Measurements from ENCODE around the gene KBTBD7. TPM values are rescaled to one million over a fixed set of nuclear protein-coding genes. Genes with fewer than 3 reads are reported as not detected.

KBTBD7 gene
- total and polyA plus RNA-seq, 2 donors (not counting 3 experiments of a cell fraction or from before 2014, with no cell fraction given) = 2.1 to 4.4 TPM

- no peak overlapping the region for H3K4me2 ChIP-seq (ENCODE audit: insufficient read depth, low read length)
- peaks cover 8% of the 10 kb centered on the region for H3K4me1 ChIP-seq (ENCODE audit: control insufficient read depth, extremely low read depth, insufficient read depth, low read length)
- no TSS peak for BruUV-seq (replicated peaks)
- no peaks in the 10 kb centered on the region for H3K9me3 ChIP-seq (replicated peaks; ENCODE audit: control insufficient read depth, insufficient read depth, low read length)
- no peaks in the 10 kb centered on the region for H3K27me3 ChIP-seq (ENCODE audit: control insufficient read depth in 2 of 2, insufficient read depth in 2 of 2, low read length in 2 of 2)
- ChIA-PET POLR2A (interaction anchor here (0.6 kb wide), 2 partner anchors 12 to 55 kb away, joined by 4 to 7 read pairs; no protein-coding TSS in a partner anchor), CTCF (interaction anchor here (0.6 to 2.1 kb wide), 5 partner anchors 10 to 161 kb away, joined by 3 to 9 read pairs (median 3); no protein-coding TSS in a partner anchor)
- H2AFZ ChIP-seq (ENCODE audit: low read depth, low read length) = no peak overlapping the region
- DNase-seq (ENCODE audit: low read depth, low spot score) (peak; percentile 60), FAIRE-seq (peak; percentile 77)
- no peaks in the 10 kb centered on the region for H3K36me3 ChIP-seq (ENCODE audit: control insufficient read depth in 2 of 2, extremely low read depth in 1 of 2, insufficient read depth in 2 of 2, low read length in 2 of 2)
- peak overlapping the region; percentile 21 for H3K27ac ChIP-seq (ENCODE audit: insufficient read depth, low read depth, low read length)
- no peaks in the 10 kb centered on the region for H3K79me2 ChIP-seq (ENCODE audit: control insufficient read depth, insufficient read depth, low read length)
- no peak for TF ChIP-seq POLR2AphosphoS5 (IDR thresholded peaks at IDR 0.05; ENCODE audit: insufficient read depth, low read depth, low read length)
- TF ChIP-seq POLR2A (IDR thresholded peaks at IDR 0.05; ENCODE audit: low read depth, low read length) = no peak
- peak; percentile 53 for TF ChIP-seq JUN (IDR thresholded peaks at IDR 0.05; ENCODE audit: borderline replicate concordance, insufficient read depth, insufficient read length, low read depth)
- peak; percentile 54 for TF ChIP-seq FOS (IDR thresholded peaks at IDR 0.05; ENCODE audit: borderline replicate concordance, insufficient read depth, low read length)
- intact Hi-C loops (cut with micrococcal nuclease) (no loop called here), dilution Hi-C loops (cut with MboI; ENCODE audit: extremely low pct_ligation_motif_present, low sequenced_read_pairs) (no loop called here)
- no peaks in the 10 kb centered on the region for H3K9me1 ChIP-seq (replicated peaks; ENCODE audit: control insufficient read depth, extremely low read depth, insufficient read depth, low read length)
- no peaks in the 10 kb centered on the region for H4K20me1 ChIP-seq (replicated peaks; ENCODE audit: control insufficient read depth, extremely low read depth, insufficient read depth, low read length)
- no peak overlapping the region for H3K9ac ChIP-seq (replicated peaks; ENCODE audit: extremely low read depth, insufficient read depth, low read length)
- no peak overlapping the region for H3K4me3 ChIP-seq (replicated peaks in 1 of 3; ENCODE audit: insufficient read depth in 1 of 3, low read depth in 1 of 3, low read length in 3 of 3)
Observed at GRCh38 chr13:41216160-41216559, 21.8 kb upstream of the KBTBD7 start.

- dilution Hi-C loops (cut with MboI; ENCODE audit: extremely low pct_ligation_motif_present, low sequenced_read_pairs) (no loop called here), intact Hi-C loops (cut with micrococcal nuclease) (no loop called here)
- DNase-seq (ENCODE audit: low read depth, low spot score) (no peak), FAIRE-seq (no peak)
- Histone ChIP-seq H3K9ac (replicated peaks; ENCODE audit: extremely low read depth, insufficient read depth, low read length) (no peak overlapping the region), H3K27me3 (ENCODE audit: control insufficient read depth in 2 of 2, insufficient read depth in 2 of 2, low read length in 2 of 2) (no peaks in the 10 kb centered on the region), H3K36me3 (ENCODE audit: control insufficient read depth in 2 of 2, extremely low read depth in 1 of 2, insufficient read depth in 2 of 2, low read length in 2 of 2) (no peaks in the 10 kb centered on the region), H2AFZ (ENCODE audit: low read depth, low read length) (no peak overlapping the region), H3K79me2 (ENCODE audit: control insufficient read depth, insufficient read depth, low read length) (no peaks in the 10 kb centered on the region), H3K9me3 (replicated peaks; ENCODE audit: control insufficient read depth, insufficient read depth, low read length) (no peaks in the 10 kb centered on the region), H3K9me1 (replicated peaks; ENCODE audit: control insufficient read depth, extremely low read depth, insufficient read depth, low read length) (no peaks in the 10 kb centered on the region), H3K4me2 (ENCODE audit: insufficient read depth, low read length) (no peak overlapping the region), H4K20me1 (replicated peaks; ENCODE audit: control insufficient read depth, extremely low read depth, insufficient read depth, low read length) (no peaks in the 10 kb centered on the region), H3K4me1 (ENCODE audit: control insufficient read depth, extremely low read depth, insufficient read depth, low read length) (peaks cover 8% of the 10 kb centered on the region), H3K27ac (ENCODE audit: insufficient read depth, low read depth, low read length) (no peak overlapping the region), H3K4me3 (replicated peaks in 1 of 3; ENCODE audit: insufficient read depth in 1 of 3, low read depth in 1 of 3, low read length in 3 of 3) (no peak overlapping the region)
- ChIA-PET CTCF (no interaction called here), POLR2A (no interaction called here)
- no TSS peak for BruUV-seq (replicated peaks)
- TF ChIP-seq CTCF (IDR thresholded peaks at IDR 0.05; ENCODE audit: extremely low read depth in 1 of 2, insufficient read depth in 1 of 2, low read depth in 1 of 2, low read length in 2 of 2) (no peak), MAX (IDR thresholded peaks at IDR 0.05; ENCODE audit: insufficient read depth, insufficient read length) (no peak), EZH2 (IDR thresholded peaks at IDR 0.05; ENCODE audit: borderline replicate concordance, low read depth, low read length, severe bottlenecking) (no peak), JUN (IDR thresholded peaks at IDR 0.05; ENCODE audit: borderline replicate concordance, insufficient read depth, insufficient read length, low read depth) (no peak), GATA2 (IDR thresholded peaks at IDR 0.05; ENCODE audit: insufficient read depth, insufficient read length, low read depth, low read length) (no peak), FOS (IDR thresholded peaks at IDR 0.05; ENCODE audit: borderline replicate concordance, insufficient read depth, low read length) (no peak), POLR2AphosphoS5 (IDR thresholded peaks at IDR 0.05; ENCODE audit: insufficient read depth, low read depth, low read length) (no peak), POLR2A (IDR thresholded peaks at IDR 0.05; ENCODE audit: low read depth, low read length) (no peak), MYC (IDR thresholded peaks at IDR 0.05; ENCODE audit: low read depth, low read length) (no peak)
Observed at GRCh38 chr13:41213919-41214318, 19.6 kb upstream of the KBTBD7 start.

Measured in endothelial cell of umbilical vein (primary cell).